Activated T-cell treated with anti-CD3 and anti-CD28 coated beads, Interleukin-2, amount 50 U/mL, for 72 hours (primary cell): ENCODE data around the gene FOXP1. TPM values are rescaled to one million over a fixed set of nuclear protein-coding genes. Genes with fewer than 3 reads are reported as not detected.
A peak's percentile ranks its signal among the peaks of the same experiment; 100 is the strongest.

Experiments used
- ATAC-seq, 2 donors: fragments of 150-1000 bp; cut with Tn5 transposase; replicated peaks in 1 of 2; 2 replicates each; pipeline ENCODE4 v1.10.0; 2021; ENCODE audit warnings: moderate library complexity in 2 of 2, mild to moderate bottlenecking in 1 of 2
- DNase-seq, 2 donors: peaks; one replicate each; pipeline ENCODE4 v3.0.0; 2021 to 2022; ENCODE audit warnings: mixed read lengths in 1 of 2
- H3K27ac Mint-ChIP-seq: one replicate; pipeline ENCODE4 v1.8.0; 2022; ENCODE audit warnings: mild to moderate bottlenecking, moderate library complexity, mixed read lengths
- H3K27me3 Mint-ChIP-seq: one replicate; pipeline ENCODE4 v1.8.0; 2022; ENCODE audit warnings: low read depth, mixed read lengths
- H3K36me3 Mint-ChIP-seq, 2 donors: one replicate each; pipeline ENCODE4 v1.8.0; 2022; ENCODE audit warnings: mixed read lengths in 2 of 2, mild to moderate bottlenecking in 1 of 2; ENCODE audit not compliant: insufficient read depth in 2 of 2
- H3K4me1 Mint-ChIP-seq: one replicate; pipeline ENCODE4 v1.8.0; 2022; ENCODE audit warnings: low read depth, mixed read lengths
- H3K4me3 Mint-ChIP-seq, 2 donors: one replicate each; pipeline ENCODE4 v1.8.0; 2022; ENCODE audit warnings: mild to moderate bottlenecking in 2 of 2, mixed read lengths in 2 of 2, moderate library complexity in 2 of 2
- H3K9me3 Mint-ChIP-seq, 2 donors: one replicate each; pipeline ENCODE4 v1.8.0; 2022; ENCODE audit warnings: mixed read lengths in 2 of 2
- total RNA-seq, 2 donors: library from RNA; stranded (reverse); gene quantifications; one replicate each; pipeline ENCODE4 v1.2.3, GENCODE V29; 2022

FOXP1 gene
- total RNA-seq, 2 donors from 2014 or later = 124 to 156 TPM

- H3K4me3 Mint-ChIP-seq = no peak overlapping the region
- peaks cover 0 to 1% of the 10 kb centered on the region in 2 donors for H3K36me3 Mint-ChIP-seq
- no peak for ATAC-seq
- H3K9me3 Mint-ChIP-seq = no peaks in the 10 kb centered on the region
- peaks cover 81% of the 10 kb centered on the region for H3K4me1 Mint-ChIP-seq
- no peak for DNase-seq
- H3K27me3 Mint-ChIP-seq = peaks cover 21% of the 10 kb centered on the region
- H3K27ac Mint-ChIP-seq = no peak overlapping the region
Measured at GRCh38 chr3:71374582-71374981, 208.9 kb downstream of the FOXP1 start.

- peaks cover 0 to 1% of the 10 kb centered on the region in 2 donors for H3K36me3 Mint-ChIP-seq
- H3K4me1 Mint-ChIP-seq = peaks cover 78% of the 10 kb centered on the region
- DNase-seq (peak in 1 of 2 donors; percentile 27), ATAC-seq (peak; percentile 93 to 95)
- peaks cover 21% of the 10 kb centered on the region for H3K27me3 Mint-ChIP-seq
- no peaks in the 10 kb centered on the region for H3K9me3 Mint-ChIP-seq
- peak overlapping the region; percentile 51 for H3K27ac Mint-ChIP-seq
- H3K4me3 Mint-ChIP-seq = peak overlapping the region; percentile 42 to 66
Measured at GRCh38 chr3:71372911-71373637, 210.5 kb downstream of the FOXP1 start.

- Mint-ChIP-seq H3K9me3 (no peaks in the 10 kb centered on the region), H3K4me1 (peaks cover 75% of the 10 kb centered on the region), H3K27me3 (peaks cover 21% of the 10 kb centered on the region), H3K36me3 (peaks cover 0 to 1% of the 10 kb centered on the region in 2 donors), H3K27ac (no peak overlapping the region), H3K4me3 (peak overlapping the region; percentile 42 to 66)
- DNase-seq = no peak
- no peak for ATAC-seq
Measured at GRCh38 chr3:71372241-71372768, 211.2 kb downstream of the FOXP1 start.

GRCh38 chr3:71371282-71371681, 212.2 kb downstream of the FOXP1 start:
- Mint-ChIP-seq H3K27ac (no peak overlapping the region), H3K4me1 (peaks cover 72% of the 10 kb centered on the region), H3K36me3 (peaks cover 0 to 3% of the 10 kb centered on the region in 2 donors), H3K4me3 (no peak overlapping the region), H3K27me3 (peaks cover 21% of the 10 kb centered on the region), H3K9me3 (no peaks in the 10 kb centered on the region)
- ATAC-seq = no peak
- DNase-seq = no peak

GRCh38 chr3:71370467-71370866, 213.1 kb downstream of the FOXP1 start:
- Mint-ChIP-seq H3K9me3 (no peaks in the 10 kb centered on the region), H3K36me3 (peaks cover 0 to 3% of the 10 kb centered on the region in 2 donors), H3K4me1 (peaks cover 72% of the 10 kb centered on the region), H3K4me3 (no peak overlapping the region), H3K27me3 (peaks cover 17% of the 10 kb centered on the region), H3K27ac (no peak overlapping the region)
- no peak for ATAC-seq
- no peak for DNase-seq

- H3K4me3 Mint-ChIP-seq = no peak overlapping the region
- DNase-seq = no peak
- peaks cover 72% of the 10 kb centered on the region for H3K4me1 Mint-ChIP-seq
- no peaks in the 10 kb centered on the region for H3K9me3 Mint-ChIP-seq
- no peak for ATAC-seq
- H3K36me3 Mint-ChIP-seq = peaks cover 0 to 3% of the 10 kb centered on the region in 2 donors
- H3K27me3 Mint-ChIP-seq = peaks cover 16% of the 10 kb centered on the region
- H3K27ac Mint-ChIP-seq = no peak overlapping the region
Measured at GRCh38 chr3:71369701-71370391, 213.7 kb downstream of the FOXP1 start.

- H3K4me1 Mint-ChIP-seq = peaks cover 76% of the 10 kb centered on the region
- ATAC-seq (no peak), DNase-seq (no peak)
- no peaks in the 10 kb centered on the region for H3K9me3 Mint-ChIP-seq
- no peak overlapping the region for H3K4me3 Mint-ChIP-seq
- H3K27me3 Mint-ChIP-seq = peaks cover 11% of the 10 kb centered on the region
- no peak overlapping the region for H3K27ac Mint-ChIP-seq
- peaks cover 0 to 2% of the 10 kb centered on the region in 2 donors for H3K36me3 Mint-ChIP-seq
Measured at GRCh38 chr3:71366988-71367604, 216.4 kb downstream of the FOXP1 start.

GRCh38 chr3:71361334-71361890, 222.1 kb downstream of the FOXP1 start:
- Mint-ChIP-seq H3K4me1 (peaks cover 89% of the 10 kb centered on the region), H3K9me3 (no peaks in the 10 kb centered on the region), H3K36me3 (no peaks in the 10 kb centered on the region), H3K27me3 (no peaks in the 10 kb centered on the region), H3K4me3 (peak overlapping the region; percentile 49 to 91), H3K27ac (peak overlapping the region; percentile 97)
- DNase-seq (no peak), ATAC-seq (no peak)

GRCh38 chr3:71360764-71361163, 222.8 kb downstream of the FOXP1 start:
- Mint-ChIP-seq H3K27ac (peak overlapping the region; percentile 97), H3K9me3 (no peaks in the 10 kb centered on the region), H3K36me3 (no peaks in the 10 kb centered on the region), H3K27me3 (no peaks in the 10 kb centered on the region), H3K4me3 (peak overlapping the region; percentile 49 to 91), H3K4me1 (peaks cover 91% of the 10 kb centered on the region)
- DNase-seq (peak; percentile 48 to 50), ATAC-seq (peak; percentile 74 to 76)

GRCh38 chr3:71360180-71360579, 223.3 kb downstream of the FOXP1 start:
- Mint-ChIP-seq H3K27ac (peak overlapping the region; percentile 97), H3K4me3 (peak overlapping the region; percentile 49 to 91), H3K4me1 (peaks cover 92% of the 10 kb centered on the region), H3K27me3 (no peaks in the 10 kb centered on the region), H3K36me3 (peaks cover 0 to 2% of the 10 kb centered on the region in 2 donors), H3K9me3 (no peaks in the 10 kb centered on the region)
- DNase-seq = peak; percentile 28 to 31
- ATAC-seq = peak; percentile 54 to 59

- ATAC-seq (peak; percentile 63 to 64), DNase-seq (peak; percentile 49 to 58)
- peaks cover 79% of the 10 kb centered on the region for H3K4me1 Mint-ChIP-seq
- peak overlapping the region; percentile 9 for H3K27ac Mint-ChIP-seq
- H3K36me3 Mint-ChIP-seq = peaks cover 0 to 4% of the 10 kb centered on the region in 2 donors
- peak overlapping the region; percentile 47 to 91 for H3K4me3 Mint-ChIP-seq
- H3K27me3 Mint-ChIP-seq = no peaks in the 10 kb centered on the region
- no peaks in the 10 kb centered on the region for H3K9me3 Mint-ChIP-seq
Measured at GRCh38 chr3:71358243-71358642, 225.3 kb downstream of the FOXP1 start.

- Mint-ChIP-seq H3K4me1 (peaks cover 65% of the 10 kb centered on the region), H3K9me3 (no peaks in the 10 kb centered on the region), H3K4me3 (peak overlapping the region; percentile 44 to 48), H3K27ac (peak overlapping the region; percentile 66), H3K36me3 (peaks cover 0 to 4% of the 10 kb centered on the region in 2 donors), H3K27me3 (no peaks in the 10 kb centered on the region)
- DNase-seq (no peak), ATAC-seq (peak in 1 of 2 donors; percentile 1)
Measured at GRCh38 chr3:71356265-71356664, 227.3 kb downstream of the FOXP1 start.
